ENCODE data around the gene LAIR2. TPM values are rescaled to one million over a fixed set of nuclear protein-coding genes. Genes with fewer than 3 reads are reported as not detected.

LAIR2 gene, protein sequence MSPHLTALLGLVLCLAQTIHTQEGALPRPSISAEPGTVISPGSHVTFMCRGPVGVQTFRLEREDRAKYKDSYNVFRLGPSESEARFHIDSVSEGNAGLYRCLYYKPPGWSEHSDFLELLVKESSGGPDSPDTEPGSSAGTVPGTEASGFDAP
- not detected in 2 replicates for total RNA-seq

GRCh38 chr19:54502518-54503048 is at the start of gene LAIR2:
LAIR2 (plus strand) TSS chr19:54502831; CDS start chr19:54502919, 88 bp downstream.

GRCh38 chr19:54463531-54464043 is 39.0 kb upstream of the LAIR2 start, which contains the start of gene LENG9:
LENG9 (minus strand) TSS chr19:54463778; CDS start chr19:54463526, 252 bp downstream.

GRCh38 chr19:54473071-54473891 is 29.4 kb upstream of the LAIR2 start, which contains the start of gene CDC42EP5:
CDC42EP5 (minus strand) TSS chr19:54473296; CDS start chr19:54465547, 7,749 bp downstream.

Small RNA genes within 50 kb of the gene (small RNA-seq; reads per million reads assigned to genes)
- gene AC245036.2, result not detected

Other genes with a start within 250 kb of the LAIR2 start
- gene LILRB5, start 245.6 kb upstream of the LAIR2 start, total RNA-seq, result not detected in 2 replicates
- gene LILRB2, start 221.7 kb upstream of the LAIR2 start, total RNA-seq, result not detected in 2 replicates
- gene LILRA5, start 189.7 kb upstream of the LAIR2 start, total RNA-seq, result not detected in 2 replicates
- not detected in 2 replicates for gene LILRA4, start 163.7 kb upstream of the LAIR2 start, total RNA-seq
- 0.16 TPM in 1 of 2 replicates, not detected in the other for gene LAIR1, start 137.9 kb upstream of the LAIR2 start, total RNA-seq
- not detected in 2 replicates for gene TTYH1, start 87.4 kb upstream of the LAIR2 start, total RNA-seq
- gene LENG8, start 53.6 kb upstream of the LAIR2 start, total RNA-seq, result 79.0 and 79.4 TPM in 2 replicates
- gene LENG9, start 39.1 kb upstream of the LAIR2 start, total RNA-seq, result 16.9 and 20.6 TPM in 2 replicates
- 32.1 and 36.8 TPM in 2 replicates for gene CDC42EP5, start 29.5 kb upstream of the LAIR2 start, total RNA-seq
- gene LILRA2, start 71.0 kb downstream of the LAIR2 start, total RNA-seq, result not detected in 2 replicates
- gene LILRA1, start 90.8 kb downstream of the LAIR2 start, total RNA-seq, result not detected in 2 replicates
- gene LILRB1, start 127.7 kb downstream of the LAIR2 start, total RNA-seq, result not detected in 2 replicates
- not detected in 2 replicates for gene LILRB4, start 160.2 kb downstream of the LAIR2 start, total RNA-seq
- not detected in 2 replicates for gene KIR3DL3, start 221.6 kb downstream of the LAIR2 start, total RNA-seq
- gene KIR2DL3, start 235.7 kb downstream of the LAIR2 start, total RNA-seq, result not detected in 2 replicates